IPS DF 4.7 (cell line): ENCODE data around the gene GHRHR.

Experiments used
- DNase-seq: peaks from one replicate; pipeline ENCODE4 v3.0.0-alpha.2; 2013; ENCODE audit warnings: low spot score; ENCODE audit errors: extremely low read depth

The GHRHR gene

DNA sequence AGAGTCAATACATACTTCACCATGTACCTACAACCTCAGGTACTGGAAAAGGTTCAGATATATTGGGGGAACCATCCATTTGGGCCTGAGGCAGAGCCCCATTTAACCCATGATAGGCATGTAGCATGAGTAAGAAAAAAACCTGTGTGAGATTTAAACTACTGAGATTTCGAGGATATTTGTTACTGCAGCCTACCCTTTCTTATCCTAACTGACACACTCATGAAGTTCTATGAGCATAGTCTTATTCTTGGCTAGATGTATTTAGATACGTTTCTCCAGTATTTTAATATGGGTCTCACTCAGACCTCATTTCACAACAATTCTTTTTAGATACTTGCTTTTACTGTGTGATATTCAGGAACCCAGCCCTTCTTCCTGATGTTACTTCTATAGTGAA is 39.3 kb downstream of the GHRHR start:
- DNase-seq: no peak

GRCh38 chr7:31003721-31004120 is 40.0 kb downstream of the GHRHR start:
- DNase-seq: no peak

DNA sequence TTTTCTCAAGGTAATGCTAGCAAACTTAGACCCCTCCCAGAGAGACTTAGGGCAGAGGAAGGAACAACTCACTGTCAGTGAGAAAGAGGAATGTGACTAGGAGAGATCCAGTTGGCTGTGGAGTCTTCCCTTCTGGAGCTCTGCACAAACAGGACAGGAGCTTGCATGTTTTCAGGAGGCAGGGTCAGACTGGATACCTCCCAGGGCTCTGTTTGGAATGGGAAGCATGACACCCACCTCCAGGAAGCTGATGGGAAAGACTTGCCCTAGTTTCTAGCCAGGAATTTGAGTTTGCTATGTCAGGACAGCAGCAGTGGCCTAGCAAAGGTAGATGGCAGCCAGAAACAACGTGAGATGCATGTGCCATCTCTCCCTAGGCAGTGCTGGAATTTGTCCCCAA is 40.6 kb downstream of the GHRHR start:
- DNase-seq: no peak

DNA sequence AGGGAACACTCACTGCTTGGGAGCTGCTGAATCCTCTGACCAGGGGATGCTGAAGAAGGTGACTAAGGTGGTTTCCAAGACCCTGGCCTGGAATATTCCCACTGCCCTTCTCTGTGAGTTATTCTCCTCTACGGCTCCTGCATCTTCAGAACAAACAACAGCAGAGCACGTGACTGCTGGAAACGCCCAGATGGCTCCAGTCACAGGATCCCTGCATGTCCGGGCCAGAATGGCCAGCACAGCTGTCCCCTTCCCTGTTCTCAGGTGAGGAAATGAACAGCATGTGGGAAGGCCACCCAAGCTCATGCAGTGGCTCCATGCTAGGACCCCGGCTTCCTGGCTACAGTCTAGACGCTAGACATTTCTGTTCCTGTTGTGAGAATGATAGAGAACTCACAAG is 43.1 kb downstream of the GHRHR start:
- DNase-seq: no peak

DNA sequence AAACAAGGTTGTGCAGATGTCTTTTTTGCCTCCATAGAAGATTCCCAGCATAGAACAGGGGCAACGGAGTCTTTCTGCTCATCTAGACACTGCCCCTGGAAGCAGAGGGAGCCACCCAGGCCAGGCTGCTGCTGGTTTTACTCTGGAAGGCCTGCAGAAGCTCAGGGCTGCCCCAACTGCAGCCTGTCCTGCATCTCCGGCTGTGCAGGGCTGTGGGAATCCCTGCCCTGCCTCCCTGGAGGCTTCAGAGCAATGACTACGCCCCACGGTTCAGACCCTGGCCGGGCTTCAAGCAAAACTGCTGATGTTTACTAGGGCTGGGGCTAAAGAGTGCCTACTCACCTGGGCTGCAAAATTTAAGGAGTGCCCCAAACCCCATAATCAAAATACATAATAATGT is 43.9 kb downstream of the GHRHR start:
- DNase-seq: no peak

DNA sequence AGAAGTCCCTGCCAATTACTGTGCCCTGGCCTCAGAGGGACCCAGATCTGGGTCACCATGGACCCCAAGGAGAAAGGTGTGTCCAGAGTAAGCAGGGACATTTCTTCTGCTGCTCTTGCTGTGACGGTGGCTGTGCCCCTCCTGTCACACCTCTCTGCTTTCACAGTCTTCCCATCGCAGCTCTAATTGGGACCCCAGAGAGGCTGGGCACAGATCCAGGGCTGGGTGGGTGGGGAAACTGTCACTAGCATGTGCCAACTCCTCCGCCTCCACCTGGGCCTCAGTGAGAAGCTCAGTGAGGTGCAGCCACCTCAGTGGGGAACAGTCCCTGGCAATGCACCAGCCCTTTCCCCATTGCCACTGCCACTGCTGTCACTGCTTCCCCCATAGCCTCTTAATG is 51.1 kb downstream of the GHRHR start:
- DNase-seq: no peak

DNA sequence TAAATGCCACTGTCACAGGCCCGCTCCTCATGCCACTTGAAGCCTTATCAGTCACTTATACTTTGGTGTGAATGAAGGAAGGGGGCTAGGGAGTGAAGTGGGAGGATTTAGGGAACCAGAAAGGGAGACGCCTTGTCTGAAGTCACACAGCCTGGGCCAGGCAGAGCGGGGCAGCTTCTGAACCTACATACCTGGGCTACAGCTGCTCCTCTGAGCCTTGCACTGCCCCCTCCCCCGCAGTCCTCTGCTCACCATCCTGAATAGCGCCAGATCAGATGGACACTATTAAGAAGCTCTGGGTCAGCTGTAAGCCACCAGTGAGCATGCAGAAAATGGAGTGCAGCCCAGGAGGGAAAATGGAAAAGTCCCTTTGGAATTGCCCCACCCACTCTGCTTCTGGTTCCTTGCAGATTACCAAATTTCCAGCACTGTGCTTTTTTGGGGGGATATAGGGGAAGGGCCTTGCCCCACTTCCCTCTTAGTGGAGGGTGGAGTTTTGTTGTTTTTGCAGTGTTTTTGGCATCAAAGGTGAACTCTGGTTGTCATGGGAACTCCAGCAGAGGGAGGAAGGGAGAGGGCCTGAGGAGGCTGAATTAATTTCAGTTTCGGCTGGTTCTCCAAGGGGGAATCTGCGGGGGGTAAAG is 53.4 kb downstream of the GHRHR start:
- no peak for DNase-seq

DNA sequence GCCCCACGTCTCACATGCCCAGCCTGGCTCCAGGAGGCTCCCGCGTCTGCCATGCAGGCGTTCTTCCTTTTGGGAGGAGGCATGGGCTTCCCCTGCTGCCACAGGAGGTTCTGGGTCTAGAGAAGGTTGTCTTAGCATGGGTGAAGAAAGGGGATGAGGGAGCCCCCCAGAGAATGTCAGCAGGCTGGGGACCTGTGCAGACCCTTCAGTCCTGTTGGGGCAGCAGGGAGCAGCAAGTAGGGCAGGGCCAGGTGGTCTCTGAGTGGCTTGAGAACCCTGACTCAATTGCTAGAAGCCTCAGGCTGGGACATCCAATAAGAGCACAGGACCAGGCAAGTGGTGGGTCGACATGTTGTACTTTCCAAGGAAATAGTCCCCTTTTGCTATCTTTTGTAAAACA is 54.0 kb downstream of the GHRHR start:
- DNase-seq: no peak

- DNase-seq: no peak
Observed at GRCh38 chr7:31019509-31019908, 55.8 kb downstream of the GHRHR start.

DNA sequence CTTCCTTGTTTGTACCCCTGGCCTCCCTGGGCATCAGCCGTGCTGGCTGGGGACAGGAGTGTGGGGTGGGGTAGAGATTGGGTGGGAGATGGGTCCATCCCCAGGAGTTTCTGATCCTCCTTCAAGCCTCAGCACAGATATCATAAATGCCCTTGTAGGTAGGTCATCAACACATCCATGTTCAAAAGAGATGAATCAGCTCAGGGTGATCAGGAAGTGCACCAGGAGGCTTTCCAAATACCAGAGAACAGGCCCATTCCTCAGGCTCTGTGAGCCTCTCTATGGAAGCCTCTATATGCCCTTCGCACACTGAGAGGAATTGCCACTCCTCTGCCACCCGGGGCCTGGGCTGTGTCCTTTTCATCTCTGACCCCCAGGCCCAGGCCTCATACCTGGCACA is 56.4 kb downstream of the GHRHR start:
- no peak for DNase-seq

DNA sequence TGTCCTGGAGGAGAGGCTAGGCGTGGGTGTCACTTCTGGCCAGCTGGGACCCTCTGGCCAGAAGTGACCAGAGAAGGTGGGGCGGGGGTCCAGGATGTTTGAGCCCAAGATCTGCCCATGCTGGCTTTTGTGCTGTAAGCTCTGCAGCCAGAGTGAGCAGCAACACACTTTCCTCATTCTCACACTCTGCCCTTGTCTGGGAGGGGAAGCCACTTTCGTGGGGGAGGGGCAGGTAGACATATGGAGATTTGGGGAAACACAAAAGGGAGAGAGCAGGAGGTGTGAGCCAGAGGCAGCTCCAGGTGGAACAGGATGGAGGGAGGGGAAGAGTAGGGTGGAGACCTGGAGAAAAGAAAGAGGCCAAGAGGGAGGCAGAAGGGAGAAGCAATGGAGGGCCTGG is 56.9 kb downstream of the GHRHR start:
- no peak for DNase-seq

DNA sequence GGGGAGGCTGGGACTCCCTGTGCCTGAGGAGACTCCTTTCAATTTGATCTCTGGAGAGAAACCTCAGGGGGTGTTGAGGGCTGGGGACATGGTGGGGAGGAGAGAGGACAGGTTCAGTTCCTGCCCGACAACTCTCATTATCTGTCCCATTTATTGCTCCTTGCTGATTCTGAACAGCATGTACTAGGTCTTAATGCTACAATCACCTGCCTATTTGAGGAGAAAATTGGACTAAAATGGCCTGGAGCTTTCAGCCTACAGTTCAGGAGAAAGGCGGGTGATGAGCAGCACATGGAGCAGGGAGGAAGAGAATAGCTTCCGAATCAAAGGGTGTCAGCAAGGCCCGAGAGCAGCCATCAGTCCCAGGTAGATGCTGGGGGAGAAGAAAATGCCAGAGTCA is 58.4 kb downstream of the GHRHR start:
- DNase-seq: no peak

DNA sequence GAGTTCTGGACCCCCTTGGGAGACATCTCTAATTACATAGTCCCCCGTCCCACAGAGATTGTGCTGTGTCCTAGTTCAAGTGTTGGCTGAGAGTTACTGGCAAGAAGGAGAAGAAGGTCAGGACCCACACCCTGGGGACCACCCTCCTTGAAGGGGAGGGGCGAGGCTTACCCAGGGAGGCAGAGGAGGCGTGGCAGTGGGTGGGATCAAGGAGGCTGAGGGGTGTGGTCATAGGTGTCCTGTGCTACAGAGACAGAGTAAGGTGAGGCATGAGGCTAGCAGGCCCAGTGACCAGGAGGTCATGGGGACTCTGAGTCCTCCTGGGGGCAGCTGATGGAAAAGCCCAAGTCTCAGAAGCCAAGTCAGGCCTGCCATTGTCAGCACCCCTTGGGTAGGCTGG is 59.0 kb downstream of the GHRHR start:
- no peak for DNase-seq

DNA sequence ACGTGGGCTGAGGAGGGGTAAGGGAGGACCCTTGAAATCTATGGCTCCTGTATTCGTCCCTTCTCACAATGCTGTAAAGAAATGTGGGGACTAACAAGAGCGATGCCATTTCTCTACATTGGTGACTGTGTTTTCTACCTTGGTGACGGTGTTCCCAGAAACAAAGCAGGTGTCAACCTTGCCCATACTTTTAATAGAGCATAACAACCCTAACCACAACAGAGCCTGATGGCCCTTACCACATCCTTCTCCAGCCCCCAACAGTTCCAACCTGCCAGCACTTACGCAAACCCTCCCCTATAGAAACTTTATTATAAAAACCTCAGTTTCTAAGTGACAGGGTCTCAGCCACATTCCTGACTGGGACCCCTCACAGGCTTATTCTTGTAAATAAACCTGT is 60.1 kb downstream of the GHRHR start:
- no peak for DNase-seq

DNA sequence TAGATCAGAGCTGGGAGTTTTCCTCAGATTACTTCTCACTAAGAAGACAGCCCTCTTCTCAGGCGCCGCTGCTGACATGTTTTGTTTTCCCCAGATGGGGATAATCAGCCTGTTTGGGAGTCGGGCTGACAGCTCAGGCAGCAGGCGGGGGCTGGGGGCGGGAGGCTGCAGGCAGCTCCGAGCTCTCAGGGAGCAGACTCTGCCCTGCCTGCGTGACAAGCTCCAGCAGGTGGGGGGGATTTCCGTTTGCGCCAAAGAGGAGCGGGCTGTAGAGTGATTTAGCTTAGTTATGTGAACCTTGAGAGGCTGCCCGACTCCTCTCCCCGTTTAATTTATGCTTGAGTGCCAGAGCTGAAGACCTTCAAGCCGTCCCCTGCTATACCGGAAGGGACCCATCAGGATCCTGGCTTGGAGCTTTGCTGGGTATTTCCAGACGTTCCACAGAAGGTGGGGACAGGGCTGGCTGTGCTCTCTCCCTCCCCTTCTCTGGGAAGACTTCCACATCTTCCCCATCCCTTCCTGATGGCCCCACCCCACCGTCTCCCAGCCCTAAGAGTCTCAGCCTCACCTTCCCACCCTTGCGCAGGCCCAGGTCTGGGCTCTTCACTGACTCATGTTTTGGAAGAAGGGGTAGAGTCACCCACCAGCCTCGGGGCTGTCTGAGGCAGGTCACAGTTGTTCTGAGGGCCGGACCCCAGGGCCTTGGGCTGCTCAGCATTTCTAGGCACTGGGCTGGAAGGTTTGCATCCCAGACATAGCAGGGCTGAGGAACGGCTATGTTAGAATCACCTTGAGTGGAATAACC is 63.6 kb downstream of the GHRHR start:
- DNase-seq: no peak

DNA sequence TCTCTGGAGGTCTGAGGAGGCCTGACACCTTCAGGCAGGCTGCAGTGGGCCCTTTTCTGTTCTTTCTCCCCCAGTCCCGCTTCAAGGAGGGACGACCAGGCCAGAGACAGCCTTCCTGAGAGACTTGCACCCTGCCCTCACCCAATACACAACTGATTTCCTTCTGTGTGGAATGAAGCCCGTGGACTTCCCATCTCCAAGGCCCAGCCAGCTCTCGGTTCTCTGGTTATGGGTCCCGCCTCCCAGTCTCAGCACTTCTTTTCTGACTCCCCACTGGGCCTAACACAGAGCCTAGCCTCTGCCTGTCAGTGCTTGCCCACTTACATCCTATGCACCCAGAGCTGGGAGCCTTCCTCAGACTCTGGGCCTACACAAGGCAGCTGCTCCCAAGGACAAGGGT is 64.3 kb downstream of the GHRHR start:
- DNase-seq: no peak

- DNase-seq: no peak
Observed at GRCh38 chr7:31028417-31028992, 64.8 kb downstream of the GHRHR start.
